Measurements from ENCODE around the gene FZD1. TPM values are rescaled to one million over a fixed set of nuclear protein-coding genes. Genes with fewer than 3 reads are reported as not detected.
"Not testable (repeated sequence)": the region's sequence is repeated elsewhere in the genome, so short reads cannot be mapped to it uniquely, and the experiment has no call there.

FZD1 gene
- polyA plus RNA-seq, 12 donors: 10.7 to 18.2 (median 15.0) TPM; not detected in 1

DNA sequence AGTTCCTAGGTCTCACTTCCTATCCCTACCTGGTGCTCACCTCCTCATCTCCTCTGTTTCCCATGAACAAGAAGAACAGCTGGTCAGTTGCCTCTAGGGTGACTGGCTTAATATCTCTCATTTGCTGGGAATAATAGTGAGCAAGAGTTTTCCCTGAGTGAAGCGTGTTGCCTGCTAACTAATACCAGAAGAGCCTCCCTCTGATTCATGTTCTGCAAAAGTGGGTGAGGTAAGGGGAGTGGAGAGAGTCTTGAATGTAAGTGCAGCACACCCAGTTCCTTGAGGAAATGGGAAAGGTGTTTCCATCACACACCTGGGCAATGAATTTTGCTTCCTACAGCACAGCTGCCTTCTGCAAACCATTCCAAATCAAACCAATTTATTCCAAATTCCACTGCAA, 29.6 kb downstream of the FZD1 start:
- DNase-seq: no peak

DNA sequence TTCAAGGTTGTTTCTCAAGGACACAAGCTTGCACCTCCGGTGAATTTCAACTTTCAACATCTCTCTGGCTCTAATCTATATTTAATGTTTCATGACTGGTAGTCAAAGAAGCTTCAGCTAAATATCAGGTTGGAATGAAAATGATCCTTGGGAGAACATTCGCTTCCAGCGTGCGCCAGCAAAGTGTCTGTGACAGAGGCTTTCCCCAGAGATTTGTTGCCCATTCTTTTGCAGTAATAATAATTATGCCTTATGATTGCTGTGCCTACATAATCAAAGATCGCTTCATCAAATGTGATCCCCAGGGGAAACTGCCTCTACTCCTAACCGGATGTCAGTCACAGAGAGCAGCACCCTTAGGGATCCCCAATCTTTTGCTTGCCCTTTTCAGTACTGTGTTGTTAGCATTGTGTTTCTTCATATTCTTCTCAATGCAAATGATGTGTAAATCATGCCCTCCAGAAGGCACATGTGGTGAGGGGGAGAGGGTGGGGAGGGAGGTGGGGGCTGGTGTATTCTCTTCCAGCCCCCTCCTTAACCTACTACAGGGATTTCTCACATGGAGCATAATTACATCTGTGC, 30.5 kb downstream of the FZD1 start:
- DNase-seq: no peak

DNA sequence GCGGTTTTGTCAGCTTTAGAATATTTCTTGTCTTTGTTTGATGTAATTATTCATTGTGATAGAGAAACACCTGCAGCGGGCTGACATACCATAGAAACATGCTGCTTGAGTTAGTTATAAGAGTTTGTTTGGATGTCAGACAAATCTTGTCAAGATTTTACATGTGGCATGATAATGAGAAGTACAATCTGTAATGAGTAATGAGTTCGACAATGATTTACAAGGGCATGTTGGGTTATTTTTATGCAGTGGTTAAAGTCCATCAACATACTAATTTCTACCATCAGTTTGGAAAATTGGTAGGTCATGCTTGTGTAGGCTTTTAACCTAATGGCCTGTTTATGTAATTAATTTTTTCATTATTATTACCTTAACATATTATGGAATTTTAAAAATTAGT, 31.3 kb downstream of the FZD1 start:
- DNase-seq: no peak

DNA sequence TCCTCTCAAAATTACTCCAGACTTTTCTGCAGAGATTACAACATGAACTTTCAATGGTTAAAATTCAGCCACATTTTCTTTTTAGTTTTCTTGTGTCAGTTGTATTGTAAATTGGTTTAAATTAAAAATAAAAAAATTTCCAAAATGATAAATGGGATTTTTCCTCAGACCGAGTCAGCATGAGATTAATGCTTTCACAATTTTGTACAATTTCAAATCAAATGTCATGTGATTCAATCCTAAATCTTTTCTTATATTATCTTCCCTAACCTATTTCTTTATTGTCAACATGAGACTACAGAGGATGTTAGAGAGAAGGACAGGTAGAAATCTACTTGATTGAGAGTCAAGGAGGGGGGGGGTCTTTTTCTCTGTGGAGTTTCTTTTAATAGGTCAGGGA, 33.7 kb downstream of the FZD1 start:
- DNase-seq: no peak

DNA sequence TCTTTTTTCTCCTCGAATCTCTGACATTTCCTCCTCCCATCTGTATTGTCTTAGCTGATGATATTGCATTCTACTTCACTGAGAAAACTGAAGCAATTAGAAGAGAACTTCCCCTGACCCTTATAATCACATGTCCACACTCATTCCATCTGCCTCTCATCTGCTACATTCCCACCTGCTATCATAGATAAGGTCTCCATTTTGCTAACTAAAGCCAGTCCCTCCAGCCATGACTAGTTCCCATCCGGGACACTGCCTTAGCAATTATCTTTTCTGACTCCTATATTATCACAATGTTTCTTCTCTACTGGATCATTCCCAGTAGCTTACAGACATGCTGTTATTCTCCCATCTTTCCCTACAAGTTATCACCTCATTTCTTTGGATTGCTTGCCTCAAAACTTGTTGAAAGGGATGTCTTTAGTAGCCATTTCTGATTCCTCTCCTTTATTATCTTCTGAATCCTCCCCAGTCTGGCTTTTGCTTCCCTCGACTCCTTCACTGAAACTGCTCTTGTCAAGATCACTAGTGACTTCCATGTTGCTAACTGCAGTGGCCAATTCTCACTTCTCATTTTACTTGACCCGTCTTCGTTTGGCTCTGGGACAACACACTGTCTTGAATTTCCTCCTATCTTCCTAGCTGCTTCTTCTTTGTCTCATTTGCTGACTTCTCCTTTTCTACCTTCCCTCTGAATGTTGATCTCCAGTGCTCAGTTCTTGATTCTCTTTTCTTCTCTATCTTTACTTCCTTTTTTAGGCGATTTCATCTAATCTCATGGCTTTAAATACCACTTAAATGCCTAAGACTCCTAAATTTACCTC, 35.9 kb downstream of the FZD1 start:
- DNase-seq: no peak

DNA sequence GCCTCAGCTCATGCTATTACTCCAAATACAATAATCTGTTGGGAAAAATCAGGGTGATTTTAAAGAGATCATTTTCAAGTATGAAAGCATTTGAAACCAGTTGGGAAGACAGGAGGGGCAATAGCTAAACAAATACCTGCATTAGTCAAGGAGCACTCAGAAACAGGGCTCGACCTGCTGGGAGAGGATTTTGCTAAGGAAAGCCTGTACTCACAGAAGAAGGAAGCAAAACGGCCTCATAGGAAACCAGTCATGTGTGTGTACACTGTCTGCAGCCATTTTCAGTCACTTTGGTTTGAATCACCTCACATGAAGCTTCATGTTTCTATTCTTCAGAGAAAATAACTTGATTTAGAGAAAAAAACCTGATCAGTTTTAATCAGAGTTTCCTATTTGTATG, 38.6 kb downstream of the FZD1 start:
- no peak for DNase-seq

DNA sequence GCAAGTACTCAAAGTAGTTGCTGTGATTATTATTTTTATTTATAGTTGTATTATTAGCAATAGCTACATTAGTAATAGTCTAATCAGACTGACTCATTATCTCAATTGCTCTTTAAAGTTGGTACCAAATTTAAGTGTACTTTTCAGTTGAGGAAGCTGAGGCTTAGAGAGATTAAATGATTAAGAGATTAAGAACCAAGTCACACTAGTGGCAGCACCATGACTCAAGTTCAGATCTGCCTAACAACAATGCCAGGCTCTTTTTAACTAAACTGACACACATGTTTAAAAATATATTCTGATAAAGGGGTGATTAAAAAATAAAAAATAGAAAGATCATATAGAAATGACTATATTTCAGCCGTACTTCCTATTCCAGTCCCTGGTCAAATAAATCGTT, 42.0 kb downstream of the FZD1 start:
- DNase-seq: no peak

DNA sequence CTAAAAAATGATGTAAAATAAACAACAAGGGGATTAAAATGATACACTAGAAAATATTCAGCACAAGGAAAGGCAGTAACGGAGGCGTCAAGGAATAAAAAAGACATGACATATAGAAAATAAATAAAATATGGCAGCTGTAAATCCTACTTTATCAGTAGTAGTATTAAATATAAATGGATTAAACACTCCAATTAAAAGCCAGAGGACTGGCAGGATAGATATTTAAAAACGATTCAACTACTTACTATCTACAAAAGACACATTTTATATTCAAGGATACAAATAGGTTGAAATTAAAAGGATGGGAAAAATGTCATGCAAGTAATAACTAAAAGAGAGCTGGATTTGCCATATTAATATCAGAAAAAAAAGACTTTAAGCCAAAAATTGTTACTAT, 43.2 kb downstream of the FZD1 start:
- no peak for DNase-seq

DNA sequence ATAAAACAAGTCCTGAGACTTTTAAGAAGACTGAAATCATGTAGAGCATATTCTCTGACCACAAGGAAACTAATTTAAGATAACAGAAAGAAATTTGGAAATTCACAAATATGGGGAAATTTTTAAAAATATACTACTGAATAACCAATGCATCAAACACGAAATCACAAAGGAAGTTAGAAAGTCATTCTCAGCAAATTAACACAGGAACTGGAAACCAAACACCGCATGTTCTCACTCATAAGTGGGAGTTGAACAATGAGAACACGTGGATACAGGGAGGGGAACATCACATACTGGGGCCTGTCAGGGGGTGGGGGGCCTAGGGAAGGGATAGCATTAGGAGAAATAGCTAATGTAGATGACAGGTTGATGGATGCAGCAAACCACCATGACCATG, 44.0 kb downstream of the FZD1 start:
- not testable (repeated sequence) for DNase-seq

DNA sequence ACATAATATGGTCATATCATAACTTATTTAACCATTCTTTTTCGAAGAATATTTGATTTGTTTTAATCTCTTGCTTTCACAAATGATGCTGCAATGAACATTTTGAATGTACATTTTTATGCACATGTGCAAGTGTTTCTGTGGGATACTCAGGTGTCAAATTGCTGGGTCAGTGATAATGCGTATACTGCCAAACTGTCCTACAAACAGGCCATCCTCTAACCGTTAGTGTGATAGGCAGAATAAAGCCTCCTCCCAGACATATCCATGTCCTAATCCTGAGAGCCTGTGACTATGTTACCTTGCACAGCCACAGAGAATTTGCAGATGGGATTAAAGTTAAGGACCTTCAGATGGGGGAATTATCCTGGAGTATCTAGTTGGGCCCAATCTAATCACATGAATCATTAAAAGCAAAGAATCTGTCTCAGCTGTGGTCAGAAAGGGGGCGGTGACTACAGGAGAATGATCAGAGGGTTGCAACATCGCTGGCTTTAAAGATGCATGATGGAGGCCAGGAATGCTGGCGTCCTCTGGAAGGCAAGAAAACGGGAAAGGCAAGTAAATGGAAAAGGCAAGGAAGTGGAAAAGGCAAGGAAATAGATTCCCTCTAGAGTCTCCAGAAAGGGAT, 46.7 kb downstream of the FZD1 start:
- no peak for DNase-seq

DNA sequence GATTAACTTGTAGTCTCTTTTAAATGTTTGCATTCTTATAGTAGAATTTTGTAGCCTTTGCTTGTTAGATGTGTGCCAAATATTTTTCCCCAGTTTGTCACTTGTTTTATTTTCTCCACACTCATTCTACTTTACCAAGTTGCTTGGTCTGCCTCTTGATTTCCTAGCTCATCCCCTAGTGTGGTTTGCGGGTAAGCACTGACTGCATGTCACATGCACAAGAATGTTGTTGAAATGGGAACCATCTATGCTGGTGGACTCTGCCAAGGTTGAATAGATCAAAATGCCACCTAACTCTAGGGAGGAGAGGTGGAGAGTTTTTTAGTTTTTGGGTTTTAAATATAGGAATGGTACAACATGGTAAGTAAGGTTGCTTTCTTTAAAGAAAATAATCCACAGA, 47.6 kb downstream of the FZD1 start:
- no peak for DNase-seq

DNA sequence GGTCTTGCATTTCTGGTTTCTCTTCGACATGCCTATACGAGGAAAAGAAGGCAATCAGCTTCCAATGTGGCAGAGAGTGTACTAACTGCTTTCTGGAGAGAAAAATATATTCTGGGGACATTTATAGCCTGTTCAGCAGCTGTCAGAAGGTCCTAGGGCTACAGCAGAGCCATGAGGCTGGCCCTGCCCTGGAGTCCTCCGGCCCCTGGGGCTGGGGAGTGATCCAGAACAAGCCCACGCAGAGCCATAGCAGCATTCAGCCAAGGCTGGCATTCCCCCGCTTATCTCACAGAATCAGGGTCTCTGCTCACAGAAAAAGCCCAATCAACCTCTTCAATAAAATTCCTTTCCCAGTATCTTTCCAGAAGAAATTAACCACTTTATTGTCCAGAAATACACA, 48.9 kb downstream of the FZD1 start:
- DNase-seq: no peak

DNA sequence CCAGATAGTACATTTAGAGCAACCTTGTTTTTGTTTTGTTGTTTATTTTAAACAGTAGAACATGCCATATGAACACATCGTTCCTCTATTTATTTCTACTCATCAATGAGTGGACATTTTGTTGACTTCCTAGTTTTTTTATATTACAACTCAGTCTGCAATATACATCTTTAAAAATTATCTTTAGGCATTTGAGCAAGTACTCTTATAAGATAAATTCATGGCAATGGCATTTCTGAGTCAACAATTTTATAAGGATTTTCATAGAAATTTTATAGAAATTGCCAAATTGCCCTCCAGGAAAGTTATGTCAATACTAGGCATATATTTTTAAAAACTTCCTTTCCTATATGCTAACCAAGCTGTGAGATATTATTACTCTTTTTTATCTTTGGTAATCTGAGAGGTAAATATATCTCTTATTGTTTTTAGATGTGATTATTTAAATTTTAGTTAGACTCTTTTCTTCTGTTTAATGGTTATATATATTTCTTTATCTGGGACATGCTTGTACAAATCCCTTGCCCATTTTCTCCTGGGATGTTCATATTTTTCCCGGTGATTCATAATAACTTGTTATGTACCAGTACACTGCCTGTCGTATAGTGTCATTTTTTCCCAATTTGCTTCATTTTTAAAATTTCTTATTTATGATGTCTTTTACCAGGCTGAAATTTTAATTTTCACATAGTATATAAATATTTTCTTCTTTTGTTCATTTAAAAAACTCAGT, 50.5 kb downstream of the FZD1 start:
- no peak for DNase-seq

DNA sequence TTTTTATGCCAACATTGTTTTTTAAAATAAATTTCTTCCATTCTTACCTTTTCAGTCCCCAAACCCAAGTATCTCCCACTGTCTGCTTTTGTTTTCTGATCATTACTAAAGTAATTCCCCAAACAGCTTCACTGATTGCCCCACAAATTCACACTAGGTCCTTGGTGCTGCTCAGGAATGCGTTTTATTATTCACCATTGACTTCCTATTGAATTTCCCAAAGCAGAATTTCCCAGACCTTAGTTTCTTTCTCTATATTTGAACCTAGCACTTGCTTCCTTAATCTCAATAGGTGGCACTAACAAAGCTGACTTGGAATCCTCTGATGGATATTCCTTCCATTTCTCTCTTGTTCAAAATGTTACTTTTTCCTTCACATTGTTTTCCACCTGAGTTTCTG, 52.2 kb downstream of the FZD1 start:
- no peak for DNase-seq

DNA sequence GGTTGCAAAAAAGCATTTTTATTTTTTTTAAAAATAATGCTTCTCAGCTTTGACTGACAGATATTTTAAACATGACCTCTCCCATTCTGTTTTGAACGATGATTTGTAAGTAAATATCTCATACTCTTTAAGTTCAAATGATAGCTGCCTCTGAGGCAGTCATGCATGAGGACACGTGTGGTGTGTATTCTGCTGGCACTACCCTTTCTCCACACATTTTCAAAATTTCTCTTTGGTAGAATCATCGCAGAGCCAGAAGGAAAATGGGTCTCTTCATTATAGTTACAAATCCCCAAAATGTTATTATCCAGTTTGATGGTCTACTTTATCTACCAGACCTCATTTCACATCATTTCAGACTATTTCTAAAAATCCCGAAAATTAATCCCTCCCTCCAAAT, 55.1 kb downstream of the FZD1 start:
- no peak for DNase-seq

DNA sequence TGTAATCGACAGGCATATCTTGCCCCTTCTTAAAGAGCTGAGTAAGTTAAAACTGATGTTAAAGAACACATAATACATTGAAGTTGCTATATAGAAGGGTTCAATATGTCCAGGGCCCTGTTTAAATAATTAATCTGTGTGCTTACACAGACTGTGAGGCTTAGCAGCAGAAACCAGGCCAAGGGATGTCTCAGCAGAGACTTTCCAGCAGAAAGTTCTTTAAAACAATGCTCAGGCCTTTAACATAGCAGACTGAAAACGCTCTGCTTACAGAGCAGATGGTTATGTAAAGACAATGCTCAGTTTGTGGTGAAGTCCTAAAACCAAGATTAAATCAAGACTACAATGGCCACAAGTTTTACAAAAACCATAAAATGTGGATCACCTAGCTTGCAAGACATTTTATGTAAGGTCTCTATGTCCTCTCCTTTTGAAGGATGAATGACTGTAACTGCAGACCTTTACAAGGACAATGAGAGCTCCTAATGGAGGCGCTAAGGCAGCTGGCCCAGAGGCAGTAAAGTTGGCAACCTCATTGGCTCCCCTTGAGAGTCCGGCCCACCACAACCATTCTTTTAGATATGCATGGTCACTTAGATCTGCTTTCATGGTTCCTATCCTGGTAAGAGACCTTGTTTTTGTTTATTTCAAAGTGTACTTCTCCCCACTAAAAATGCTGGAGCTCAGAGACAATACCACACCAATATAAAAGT, 56.3 kb downstream of the FZD1 start:
- no peak for DNase-seq
